HG02973 (cell line): Measurements from ENCODE around the gene GRB2.
"Not testable (repeated sequence)": the region's sequence is repeated elsewhere in the genome, so short reads cannot be mapped to it uniquely, and the experiment has no call there.

Experiments used
- ATAC-seq: cut with Tn5 transposase; IDR thresholded peaks from one replicate; pipeline ENCODE4 v1.9.1; 2021; ENCODE audit warnings: moderate library complexity; ENCODE audit not compliant: unreplicated experiment

The GRB2 gene

GRCh38 chr17:75405365-75406221, at the start of gene GRB2:
Gene GRB2, minus strand, starts transcription at chr17:75405678. Its CDS starts 12,050 bp downstream, at chr17:75393628.
- ATAC-seq = peak; percentile 73

DNA sequence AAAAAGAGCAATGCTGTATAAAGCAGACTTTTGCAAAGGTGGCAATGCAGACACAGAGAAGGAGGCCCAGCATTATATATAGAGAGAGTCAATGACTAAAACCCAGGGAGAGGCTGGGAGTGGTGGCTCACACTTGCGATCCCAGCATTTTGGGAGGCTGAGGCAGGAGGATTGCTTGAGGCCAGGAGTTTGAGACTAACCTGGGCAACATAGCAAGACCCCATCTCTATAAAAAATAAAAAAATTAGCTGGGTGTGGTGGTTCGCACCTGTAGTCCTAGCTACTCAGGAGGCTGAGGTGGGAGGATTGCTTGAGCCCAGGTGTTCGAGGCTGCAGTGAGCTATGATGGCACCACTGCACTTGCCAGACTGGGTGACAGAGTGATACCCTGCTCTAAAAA, 49.2 kb upstream of the GRB2 start:
- not testable (repeated sequence) for ATAC-seq

DNA sequence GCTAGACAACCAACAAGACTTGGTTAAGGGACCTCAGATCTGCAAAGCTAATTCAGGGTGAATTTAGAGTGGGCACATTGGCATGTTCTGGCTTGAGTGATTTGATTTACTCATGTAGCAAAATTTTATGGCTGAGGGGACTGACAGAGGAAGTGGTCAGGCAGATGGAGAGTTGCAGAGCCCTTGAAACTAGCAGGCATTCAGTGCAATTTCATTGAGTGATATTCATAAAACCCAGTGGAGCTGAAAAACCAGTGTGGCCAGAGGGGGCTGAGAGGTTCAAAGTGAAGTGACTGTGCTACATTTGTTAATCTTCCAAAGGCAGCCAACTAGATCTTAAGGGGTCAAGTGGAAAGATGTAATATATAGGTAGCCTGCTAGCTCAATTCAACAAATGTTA, 48.7 kb upstream of the GRB2 start:
- no peak for ATAC-seq

GRCh38 chr17:75450270-75450669, 44.8 kb upstream of the GRB2 start:
- no peak for ATAC-seq

DNA sequence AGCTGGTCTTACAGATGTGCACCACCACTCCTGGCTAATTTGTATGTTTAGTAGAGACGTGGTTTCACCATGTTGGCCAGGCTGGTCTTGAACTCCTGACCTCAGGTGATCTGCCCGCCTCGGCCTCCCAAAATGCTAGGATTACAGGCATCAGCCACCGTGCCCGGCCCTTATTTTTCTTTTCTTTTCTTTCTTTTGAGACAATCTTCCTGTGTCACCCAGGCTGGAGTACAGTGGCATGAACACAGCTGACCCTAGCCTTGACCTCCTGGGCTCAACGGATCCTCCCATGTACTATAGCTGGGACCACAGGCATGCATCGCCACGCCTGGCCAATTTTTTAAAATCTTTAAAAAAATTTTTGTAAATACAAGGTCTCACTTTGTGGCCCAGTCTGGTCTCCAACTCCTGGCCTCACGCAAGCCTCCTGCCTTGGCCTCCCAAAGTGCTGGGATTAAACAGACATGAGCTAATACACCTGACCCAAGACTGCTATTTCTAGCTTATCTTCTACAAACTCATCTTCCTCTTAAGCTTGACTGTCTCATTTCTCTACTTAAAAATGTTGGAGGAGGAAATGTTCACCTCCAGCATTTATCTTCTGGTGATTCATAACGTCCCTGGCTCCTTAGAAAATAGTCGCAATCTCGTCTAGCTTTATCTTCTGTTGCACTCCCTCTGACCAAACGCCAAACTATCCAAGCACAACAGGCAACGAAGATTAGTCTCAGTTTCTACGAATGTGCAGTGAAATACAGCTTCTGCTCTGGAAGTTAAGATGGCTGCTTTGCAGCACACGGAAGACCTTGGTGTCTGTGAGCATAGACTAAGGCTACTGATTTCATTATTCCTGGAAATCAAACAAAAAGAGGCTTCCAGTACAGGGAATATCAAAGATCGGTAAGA, 42.7 kb upstream of the GRB2 start:
- ATAC-seq = no peak

DNA sequence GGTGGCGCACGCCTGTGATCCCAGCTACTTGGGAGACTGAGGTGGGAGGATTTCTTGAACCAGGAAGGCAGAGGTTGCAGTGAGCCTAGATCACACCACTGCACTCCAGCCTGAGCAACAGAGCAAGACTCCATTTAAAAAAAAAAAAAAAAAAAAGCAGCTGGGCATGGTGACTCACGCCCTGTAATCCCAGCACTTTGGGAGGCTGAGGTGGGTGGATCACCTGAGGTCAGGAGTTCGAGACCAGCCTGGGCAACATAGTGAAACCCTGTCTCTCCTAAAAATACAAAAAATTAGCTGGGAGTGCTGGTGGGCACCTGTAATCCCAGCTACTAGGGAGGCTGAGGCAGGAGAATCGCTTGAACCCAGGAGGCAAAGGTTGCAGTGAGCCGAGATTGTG, 40.4 kb upstream of the GRB2 start:
- ATAC-seq = not testable (repeated sequence)

DNA sequence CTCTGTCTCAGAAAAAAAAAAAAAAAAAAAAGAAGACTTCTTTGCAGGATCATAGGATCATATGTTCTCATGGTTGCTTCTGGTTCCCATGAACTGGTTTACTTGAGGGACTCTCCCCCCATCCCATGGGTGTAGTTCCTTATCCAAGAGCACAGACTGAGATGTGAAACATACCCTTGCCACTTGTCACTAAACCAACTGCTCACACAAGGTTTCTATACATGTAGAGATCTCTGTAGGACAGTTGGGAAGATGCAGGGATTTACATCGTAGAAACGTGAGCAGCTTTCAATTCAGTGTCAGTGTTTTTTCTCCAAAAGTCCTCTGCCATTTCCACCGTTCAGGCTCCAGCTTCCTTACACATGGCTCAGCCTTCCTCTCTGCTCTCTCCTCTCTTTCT, 39.8 kb upstream of the GRB2 start:
- no peak for ATAC-seq

GRCh38 chr17:75442168-75443103, 37.0 kb upstream of the GRB2 start:
- no peak for ATAC-seq

GRCh38 chr17:75440738-75441448, 35.4 kb upstream of the GRB2 start:
- ATAC-seq = no peak

- ATAC-seq = no peak
These were observed 33.8 kb upstream of the GRB2 start for GRCh38 chr17:75439287-75439686.

DNA sequence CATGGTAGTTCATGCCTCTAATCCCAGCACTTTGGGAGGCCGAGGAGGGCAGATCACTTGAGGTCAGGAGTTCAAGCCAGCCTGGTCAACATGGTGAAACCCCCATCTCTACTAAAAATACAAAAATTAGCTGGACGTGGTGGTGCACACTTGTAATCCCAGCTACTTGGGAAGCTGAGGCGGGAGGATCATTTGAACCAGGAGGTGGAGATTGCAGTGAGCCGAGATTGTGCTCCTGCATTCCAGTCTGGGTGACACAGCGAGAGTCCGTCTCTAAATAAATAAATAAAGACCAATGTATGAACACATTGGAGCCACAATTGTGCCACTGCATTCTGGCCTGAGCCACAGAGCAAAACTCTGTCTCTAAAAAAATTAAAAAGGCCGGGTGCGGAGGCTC, 31.9 kb upstream of the GRB2 start:
- not testable (repeated sequence) for ATAC-seq

- ATAC-seq = not testable (repeated sequence)
These were observed 29.0 kb upstream of the GRB2 start for GRCh38 chr17:75434433-75434832.

- no peak for ATAC-seq
These were observed 27.8 kb upstream of the GRB2 start for GRCh38 chr17:75433218-75433783.

GRCh38 chr17:75430159-75430974, 24.9 kb upstream of the GRB2 start:
- no peak for ATAC-seq

- ATAC-seq = no peak
These were observed 23.3 kb upstream of the GRB2 start for GRCh38 chr17:75428543-75429469.

DNA sequence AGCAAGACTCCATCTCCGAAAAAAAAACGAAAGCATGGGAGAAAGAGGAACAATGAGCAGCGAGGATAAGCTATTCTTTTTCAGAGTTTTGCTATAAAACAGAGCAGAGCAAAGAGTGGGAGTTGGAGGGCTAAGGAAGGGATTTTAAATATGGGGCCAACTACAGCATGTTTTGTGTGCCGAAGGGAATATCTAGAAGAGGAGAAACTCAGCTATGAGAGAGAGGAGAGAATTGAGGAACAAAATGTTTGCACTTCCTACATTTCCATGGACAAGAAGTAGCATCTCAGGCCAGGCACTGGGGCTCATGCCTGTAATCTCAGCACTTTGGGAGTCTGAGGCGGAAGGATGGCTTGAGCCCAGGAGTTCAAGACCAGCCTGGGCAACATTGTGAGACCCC, 13.1 kb upstream of the GRB2 start:
- no peak for ATAC-seq

- ATAC-seq = no peak
These were observed 11.6 kb upstream of the GRB2 start for GRCh38 chr17:75417054-75417580.

DNA sequence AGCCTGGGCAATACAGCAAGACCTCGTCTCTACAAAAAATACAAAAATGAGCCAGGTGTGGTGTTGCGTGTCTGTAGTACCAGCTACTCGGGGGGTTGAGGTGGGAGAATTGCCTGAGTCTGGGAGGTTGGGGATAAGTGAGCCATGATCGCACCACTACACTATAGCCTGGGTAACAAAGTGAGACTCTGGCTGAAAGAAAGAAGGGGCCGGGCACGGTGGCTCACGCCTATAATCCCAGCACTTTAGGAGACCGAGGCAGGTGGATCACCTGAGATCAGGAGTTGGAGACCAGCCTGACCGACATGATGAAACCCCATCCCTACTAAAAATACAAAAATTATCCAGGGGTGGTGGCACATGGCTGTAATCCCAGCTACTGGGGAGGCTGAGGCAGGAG, 10.5 kb upstream of the GRB2 start:
- no peak for ATAC-seq
